HL-60 (cell line): ENCODE results near the gene PHC1.

Experiments used
- DNase-seq, 2 experiments: peaks; one replicate each; pipeline ENCODE4 v3.0.0-alpha.2; 2010 to 2020; ENCODE audit warnings: low read depth in 1 of 2, low spot score in 1 of 2
- H3K27ac ChIP-seq: fragments of 250-450 bp; sonication (Bioruptor Pico); replicated peaks from 2 replicates; pipeline ENCODE4 v1.5.1; 2020; ENCODE audit warnings: mild to moderate bottlenecking, moderate library complexity
- H3K27me3 ChIP-seq: fragments of 250-450 bp; sonication (Bioruptor Pico); 2 replicates; pipeline ENCODE4 v1.5.1; 2021; ENCODE audit warnings: mild to moderate bottlenecking, moderate library complexity; ENCODE audit not compliant: insufficient read depth, poor library complexity, severe bottlenecking
- H3K4me3 ChIP-seq: replicated peaks from 2 replicates; pipeline ENCODE4 v1.5.1; 2011; ENCODE audit warnings: mild to moderate bottlenecking, control low read depth, low read length; ENCODE audit not compliant: insufficient read depth
- CTCF ChIP-seq: IDR thresholded peaks from one replicate; pipeline ENCODE4 v1.5.1; 2011; ENCODE audit warnings: low read length, control low read depth, inconsistent platforms; ENCODE audit not compliant: insufficient read depth
- GABPA ChIP-seq: IDR thresholded peaks from 2 replicates; pipeline ENCODE4 v1.6.1; 2012; ENCODE audit warnings: low read depth
- POLR2AphosphoS5 ChIP-seq: IDR thresholded peaks from 2 replicates; pipeline ENCODE4 v1.6.1; 2012; ENCODE audit warnings: low read depth
- REST ChIP-seq: IDR thresholded peaks from 2 replicates; pipeline ENCODE4 v1.6.1; 2012; ENCODE audit warnings: low read depth; ENCODE audit not compliant: insufficient replicate concordance
- SPI1 ChIP-seq: IDR thresholded peaks from 2 replicates; pipeline ENCODE4 v1.6.1; 2012; ENCODE audit warnings: low read depth, mild to moderate bottlenecking, borderline replicate concordance

Gene PHC1

GRCh38 chr12:8980137-8980536 lies 65.8 kb downstream of the PHC1 start:
- no peak for DNase-seq
- H3K27ac ChIP-seq, result no peak overlapping the region
- no peak for TF ChIP-seq POLR2AphosphoS5
- TF ChIP-seq REST, result no peak
- TF ChIP-seq GABPA, result no peak
- no peak for TF ChIP-seq CTCF
- TF ChIP-seq SPI1, result no peak

GRCh38 chr12:8985213-8985754 lies 71.0 kb downstream of the PHC1 start:
- peak in 1 of 2 experiments; percentile 13 for DNase-seq
- no peak overlapping the region for H3K27ac ChIP-seq

More at GRCh38 chr12:8980137-8980536, 65.8 kb downstream of the PHC1 start:
- Histone ChIP-seq H3K4me3 (no peak overlapping the region), H3K27me3 (no peaks in the 10 kb centered on the region)

More at GRCh38 chr12:8985213-8985754, 71.0 kb downstream of the PHC1 start:
- TF ChIP-seq CTCF, result no peak
- no peak for TF ChIP-seq GABPA
- TF ChIP-seq REST, result no peak
- no peak for TF ChIP-seq SPI1
- no peak for TF ChIP-seq POLR2AphosphoS5
- no peaks in the 10 kb centered on the region for H3K27me3 ChIP-seq
- no peak overlapping the region for H3K4me3 ChIP-seq
